ENCODE measurements around the gene ERBB2. TPM values are rescaled to one million over a fixed set of nuclear protein-coding genes. Genes with fewer than 3 reads are reported as not detected.
A peak's percentile ranks its signal among the peaks of the same experiment; 100 is the strongest.

Gene ERBB2
- total and polyA plus RNA-seq, 2 of the 13 experiments (the other 11 are each of a cell fraction or from before 2014, with no cell fraction given): 57.7 to 64.1 TPM

GRCh38 chr17:39701012-39701783 is 1.3 kb downstream of the ERBB2 start (continued):
- peak; percentile 52; the same call in 1 of the 2 replicates for TF ChIP-seq MTERF4 (CRISPR knock-in tag; IDR thresholded peaks at IDR 0.05)
- no peak for TF ChIP-seq AKNA (CRISPR knock-in tag; IDR thresholded peaks at IDR 0.05; ENCODE audit: borderline replicate concordance)
- peak; percentile 32 for TF ChIP-seq TEAD3 (CRISPR knock-in tag; optimal IDR thresholded peaks at IDR 0.05; ENCODE audit: borderline replicate concordance)
- TF ChIP-seq JARID2 (CRISPR knock-in tag; IDR thresholded peaks at IDR 0.05; ENCODE audit: insufficient replicate concordance): peak; percentile 3
- 0 out of 2 replicates have a peak, but pooled peaks have one; percentile 74 for TF ChIP-seq ZNF44 (CRISPR knock-in tag; IDR thresholded peaks at IDR 0.05)
- TF ChIP-seq HNF1A (IDR thresholded peaks at IDR 0.05; ENCODE audit: low read depth): no peak
- TF ChIP-seq HNF1A (CRISPR knock-in tag; IDR thresholded peaks at IDR 0.05; ENCODE audit: borderline replicate concordance): 0 out of 2 replicates have a peak, but pooled peaks have one; percentile 25
- TF ChIP-seq ZBTB39 (CRISPR knock-in tag; IDR thresholded peaks at IDR 0.05): peak; percentile 31; the same call in 1 of the 2 replicates
- peak; percentile 35; the same call in 1 of the 2 replicates for TF ChIP-seq ZNF317 (CRISPR knock-in tag; IDR thresholded peaks at IDR 0.05)
- TF ChIP-seq KDM5A (IDR thresholded peaks at IDR 0.05; ENCODE audit: borderline replicate concordance, low read length): 0 out of 2 replicates have a peak, but pooled peaks have one; percentile 5
- TF ChIP-seq ZNF580 (CRISPR knock-in tag; IDR thresholded peaks at IDR 0.05; ENCODE audit: borderline replicate concordance, low read depth): 0 out of 2 replicates have a peak, but pooled peaks have one; percentile 45
- peak; percentile 60; the same call in 1 of the 2 replicates for TF ChIP-seq IRF9 (CRISPR knock-in tag; IDR thresholded peaks at IDR 0.05; ENCODE audit: borderline replicate concordance)
